HG03045 (cell line): ENCODE measurements around the gene MRGPRG.

Experiments used
- ATAC-seq: cut with Tn5 transposase; IDR thresholded peaks from one replicate; pipeline ENCODE4 v1.9.1; 2021; ENCODE audit warnings: mild to moderate bottlenecking, moderate library complexity; ENCODE audit not compliant: unreplicated experiment

Gene MRGPRG

GRCh38 chr11:3195251-3196160, 23.1 kb downstream of the MRGPRG start:
- ATAC-seq = no peak

GRCh38 chr11:3194016-3194816, 24.4 kb downstream of the MRGPRG start:
- no peak for ATAC-seq

- no peak for ATAC-seq
Measured at GRCh38 chr11:3193373-3194015, 25.1 kb downstream of the MRGPRG start.

- ATAC-seq = no peak
Measured at GRCh38 chr11:3192511-3193372, 25.9 kb downstream of the MRGPRG start.

GRCh38 chr11:3191586-3192324, 26.9 kb downstream of the MRGPRG start:
- ATAC-seq = no peak

- no peak for ATAC-seq
Measured at GRCh38 chr11:3190600-3190999, 28.0 kb downstream of the MRGPRG start.

- ATAC-seq = no peak
Measured at GRCh38 chr11:3189886-3190583, 28.6 kb downstream of the MRGPRG start.

GRCh38 chr11:3189196-3189843, 29.3 kb downstream of the MRGPRG start:
- no peak for ATAC-seq

- no peak for ATAC-seq
Measured at GRCh38 chr11:3188496-3189195, 30.0 kb downstream of the MRGPRG start.

- ATAC-seq = no peak
Measured at GRCh38 chr11:3186166-3186953, 32.3 kb downstream of the MRGPRG start.

- ATAC-seq = no peak
Measured at GRCh38 chr11:3184732-3185347, 33.8 kb downstream of the MRGPRG start.

- ATAC-seq = no peak
Measured at GRCh38 chr11:3183523-3183922, 35.1 kb downstream of the MRGPRG start.

GRCh38 chr11:3182462-3182852, 36.2 kb downstream of the MRGPRG start:
- ATAC-seq = no peak

GRCh38 chr11:3181725-3182461, 36.7 kb downstream of the MRGPRG start:
- no peak for ATAC-seq

- no peak for ATAC-seq
Measured at GRCh38 chr11:3180869-3181268, 37.7 kb downstream of the MRGPRG start.

- no peak for ATAC-seq
Measured at GRCh38 chr11:3178349-3178748, 40.3 kb downstream of the MRGPRG start.
